Measurements from ENCODE around the gene ALCAM. TPM values are rescaled to one million over a fixed set of nuclear protein-coding genes. Genes with fewer than 3 reads are reported as not detected.

Gene ALCAM
- total RNA-seq, 4 donors from 2014 or later, result 5.9 to 151 (median 19.0) TPM

- Histone ChIP-seq H3K9me3 (no peaks in the 10 kb centered on the region), H3K4me1 (no peaks in the 10 kb centered on the region), H3K27ac (no peak overlapping the region), H3K27me3 (no peaks in the 10 kb centered on the region), H3K36me3 (no peaks in the 10 kb centered on the region), H3K4me3 (no peak overlapping the region)
- no peak for DNase-seq
- TF ChIP-seq POLR2A (IDR thresholded peaks at IDR 0.05) (no peak), CTCF (IDR thresholded peaks at IDR 0.05) (no peak)
- intact Hi-C loops (cut with DNase I; ENCODE audit: low total_unique reads), result no loop called here
Observed at GRCh38 chr3:105343991-105344390, 22.7 kb upstream of the ALCAM start.

- no peak for DNase-seq
- no peak for TF ChIP-seq POLR2A (IDR thresholded peaks at IDR 0.05)
- TF ChIP-seq CTCF (IDR thresholded peaks at IDR 0.05), result no peak
- Histone ChIP-seq H3K36me3 (no peaks in the 10 kb centered on the region), H3K4me3 (no peak overlapping the region), H3K27ac (no peak overlapping the region), H3K27me3 (no peaks in the 10 kb centered on the region), H3K9me3 (no peaks in the 10 kb centered on the region), H3K4me1 (no peaks in the 10 kb centered on the region)
- intact Hi-C loops (cut with DNase I; ENCODE audit: low total_unique reads), result no loop called here
Observed at GRCh38 chr3:105345156-105345555, 21.6 kb upstream of the ALCAM start.

- TF ChIP-seq POLR2A (IDR thresholded peaks at IDR 0.05) (no peak), CTCF (IDR thresholded peaks at IDR 0.05) (no peak)
Observed at GRCh38 chr3:105347625-105348302, 18.9 kb upstream of the ALCAM start.

GRCh38 chr3:105348307-105348706, 18.4 kb upstream of the ALCAM start:
- no peaks in the 10 kb centered on the region for H3K9me3 ChIP-seq
- TF ChIP-seq POLR2A (IDR thresholded peaks at IDR 0.05), result no peak
- TF ChIP-seq CTCF (IDR thresholded peaks at IDR 0.05), result no peak
- intact Hi-C loops (cut with DNase I; ENCODE audit: low total_unique reads), result no loop called here

More at GRCh38 chr3:105347625-105348302, 18.9 kb upstream of the ALCAM start:
- no peaks in the 10 kb centered on the region for H3K4me1 ChIP-seq
- H3K4me3 ChIP-seq, result no peak overlapping the region
- H3K27ac ChIP-seq, result no peak overlapping the region
- no peaks in the 10 kb centered on the region for H3K9me3 ChIP-seq
- intact Hi-C loops (cut with DNase I; ENCODE audit: low total_unique reads), result no loop called here
- H3K27me3 ChIP-seq, result no peaks in the 10 kb centered on the region
- no peaks in the 10 kb centered on the region for H3K36me3 ChIP-seq
- no peak for DNase-seq

GRCh38 chr3:105349684-105350387, 16.9 kb upstream of the ALCAM start:
- DNase-seq, result no peak
- Histone ChIP-seq H3K36me3 (no peaks in the 10 kb centered on the region), H3K4me1 (no peaks in the 10 kb centered on the region), H3K27me3 (no peaks in the 10 kb centered on the region), H3K4me3 (no peak overlapping the region), H3K27ac (no peak overlapping the region), H3K9me3 (no peaks in the 10 kb centered on the region)
- intact Hi-C loops (cut with DNase I; ENCODE audit: low total_unique reads), result no loop called here
- TF ChIP-seq POLR2A (IDR thresholded peaks at IDR 0.05), result no peak

More at GRCh38 chr3:105348307-105348706, 18.4 kb upstream of the ALCAM start:
- no peak overlapping the region for H3K4me3 ChIP-seq
- DNase-seq, result no peak
- H3K27ac ChIP-seq, result no peak overlapping the region
- no peaks in the 10 kb centered on the region for H3K4me1 ChIP-seq
- H3K36me3 ChIP-seq, result no peaks in the 10 kb centered on the region
- H3K27me3 ChIP-seq, result no peaks in the 10 kb centered on the region

Measured in uterus (tissue), 4 donors.